ENCODE data around the gene SLC10A7. TPM values are rescaled to one million over a fixed set of nuclear protein-coding genes. Genes with fewer than 3 reads are reported as not detected.

SLC10A7 gene
- total and polyA plus RNA-seq, 2 experiments from 2014 or later, result 0.81 to 4.3 TPM

- H3K36me3 Mint-ChIP-seq (ENCODE audit: low read depth), result no peaks in the 10 kb centered on the region
- no peak for ATAC-seq
Measured at GRCh38 chr4:146224326-146224966, 297.3 kb downstream of the SLC10A7 start.

More at GRCh38 chr4:146224326-146224966, 297.3 kb downstream of the SLC10A7 start:
- no peak overlapping the region for H3K4me3 Mint-ChIP-seq
- no peaks in the 10 kb centered on the region for H3K9me3 Mint-ChIP-seq
- Histone ChIP-seq H3K27me3 (ENCODE audit: insufficient read depth) (no peaks in the 10 kb centered on the region), H3K4me2 (no peak overlapping the region), H3K4me1 (ENCODE audit: insufficient read depth) (no peaks in the 10 kb centered on the region), H3K9me2 (ENCODE audit: insufficient read depth) (no peaks in the 10 kb centered on the region), H3K36me3 (ENCODE audit: insufficient read depth) (no peaks in the 10 kb centered on the region), H4K20me1 (replicated peaks; ENCODE audit: insufficient read depth) (no peaks in the 10 kb centered on the region), H3K27ac (ENCODE audit: low read depth) (no peak overlapping the region), H3F3A (replicated peaks; ENCODE audit: low read depth) (no peaks in the 10 kb centered on the region), H3K4me3 (no peak overlapping the region), H2AFZ (peak overlapping the region; percentile 91), H3K79me2 (replicated peaks; ENCODE audit: insufficient read depth) (no peaks in the 10 kb centered on the region)
- DNase-seq (ENCODE audit: low spot score), result no peak
- peaks cover 2% of the 10 kb centered on the region for H3K27me3 Mint-ChIP-seq (ENCODE audit: insufficient read depth, low read depth, poor library complexity)
- no peak overlapping the region for H3K27ac Mint-ChIP-seq
- TF ChIP-seq CREB1 (CRISPR knock-in tag; IDR thresholded peaks at IDR 0.05; ENCODE audit: low read depth), result no peak
- TF ChIP-seq REST (IDR thresholded peaks at IDR 0.05; ENCODE audit: unreplicated experiment), result no peak
- no peak for TF ChIP-seq POLR2AphosphoS5 (IDR thresholded peaks at IDR 0.05; ENCODE audit: low read depth)
- no peak for TF ChIP-seq ZNF114 (CRISPR knock-in tag; IDR thresholded peaks at IDR 0.05)
- TF ChIP-seq EZH2 (IDR thresholded peaks at IDR 0.05; ENCODE audit: low read depth, unreplicated experiment), result no peak
- no peak for TF ChIP-seq CTCF (conservative IDR thresholded peaks at IDR 0.05; ENCODE audit: low read depth in 2 of 2)
- TF ChIP-seq ZNF462 (CRISPR knock-in tag; IDR thresholded peaks at IDR 0.05), result no peak
- no peak for TF ChIP-seq JUNB (IDR thresholded peaks at IDR 0.05; ENCODE audit: unreplicated experiment)
- TF ChIP-seq STAT1 (IDR thresholded peaks at IDR 0.05; ENCODE audit: unreplicated experiment), result no peak
- TF ChIP-seq ZNF331 (CRISPR knock-in tag; IDR thresholded peaks at IDR 0.05; ENCODE audit: low read depth), result no peak
- TF ChIP-seq NANOG (IDR thresholded peaks at IDR 0.05; ENCODE audit: borderline replicate concordance), result no peak
- TF ChIP-seq, protein P1, sequence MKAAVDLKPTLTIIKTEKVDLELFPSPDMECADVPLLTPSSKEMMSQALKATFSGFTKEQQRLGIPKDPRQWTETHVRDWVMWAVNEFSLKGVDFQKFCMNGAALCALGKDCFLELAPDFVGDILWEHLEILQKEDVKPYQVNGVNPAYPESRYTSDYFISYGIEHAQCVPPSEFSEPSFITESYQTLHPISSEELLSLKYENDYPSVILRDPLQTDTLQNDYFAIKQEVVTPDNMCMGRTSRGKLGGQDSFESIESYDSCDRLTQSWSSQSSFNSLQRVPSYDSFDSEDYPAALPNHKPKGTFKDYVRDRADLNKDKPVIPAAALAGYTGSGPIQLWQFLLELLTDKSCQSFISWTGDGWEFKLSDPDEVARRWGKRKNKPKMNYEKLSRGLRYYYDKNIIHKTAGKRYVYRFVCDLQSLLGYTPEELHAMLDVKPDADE (IDR thresholded peaks at IDR 0.05), result no peak
- no peak for TF ChIP-seq EZH2phosphoT487 (IDR thresholded peaks at IDR 0.05; ENCODE audit: unreplicated experiment)
- no peaks in the 10 kb centered on the region for H3K4me1 Mint-ChIP-seq

All from GM23338 (cell line).